ENCODE results near the gene MAP1B.

GRCh38 chr5:72232838-72233237 lies 125.6 kb downstream of the MAP1B start:
- TF ChIP-seq BHLHE40 (IDR thresholded peaks at IDR 0.05; ENCODE audit: borderline replicate concordance) = no peak
- no peak for TF ChIP-seq FOXA1 (IDR thresholded peaks at IDR 0.05)
- no peak for TF ChIP-seq ARNT (IDR thresholded peaks at IDR 0.05)
- no peak for TF ChIP-seq FOXM1 (IDR thresholded peaks at IDR 0.05; ENCODE audit: borderline replicate concordance)
- TF ChIP-seq ZNF384 (IDR thresholded peaks at IDR 0.05) = no peak
- no peak for TF ChIP-seq TARDBP (IDR thresholded peaks at IDR 0.05)
- no peak for TF ChIP-seq NFRKB (IDR thresholded peaks at IDR 0.05)
- TF ChIP-seq SUZ12 (IDR thresholded peaks at IDR 0.05) = no peak
- no peak for TF ChIP-seq SP1 (IDR thresholded peaks at IDR 0.05)
